ENCODE data around the gene GOLGA6L2. TPM values are rescaled to one million over a fixed set of nuclear protein-coding genes. Genes with fewer than 3 reads are reported as not detected.

The GOLGA6L2 gene
- total RNA-seq, 1 experiment from 2014 or later, result not detected

DNA sequence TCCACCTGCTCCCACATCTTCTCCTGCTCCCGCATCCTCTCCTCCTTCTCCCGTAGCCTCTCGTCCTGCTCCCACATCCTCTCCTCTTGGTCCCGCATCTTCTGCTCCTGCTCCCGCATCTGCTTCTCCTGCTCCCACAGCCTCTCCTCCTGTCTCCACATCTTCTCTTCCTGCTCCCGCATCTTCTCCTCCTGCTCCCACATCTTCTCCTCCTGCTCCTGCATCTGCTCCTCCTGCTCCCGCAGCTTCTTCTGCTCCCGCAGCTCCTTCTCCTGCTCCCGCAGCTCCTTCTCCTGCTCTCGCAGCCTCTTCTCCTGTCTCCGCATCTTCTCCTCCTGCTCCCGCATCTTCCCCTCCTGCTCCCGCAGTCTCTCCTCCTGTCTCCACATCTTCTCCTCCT, 5.8 kb downstream of the GOLGA6L2 start:
- H2AK5ac ChIP-seq (ENCODE audit: insufficient read length, low read length), result no peak overlapping the region
- Mint-ChIP-seq H3K4me1 (0 out of 4 replicates have a peak, but pooled peaks cover 0 to 4% of the 10 kb centered on the region in 2 experiments), H3K27me3 (ENCODE audit: low read depth) (peaks cover 7% of the 10 kb centered on the region), H3K4me3 (no peak overlapping the region), H3K9me3 (peaks cover 25 to 56% of the 10 kb centered on the region in 2 experiments), H3K36me3 (ENCODE audit: insufficient read depth in 1 of 3, low read depth in 3 of 3) (peaks cover 4 to 7% (median 4%) of the 10 kb centered on the region in 3 experiments; a peak in 5 of 7 replicates), H3K27ac (no peak overlapping the region)
- TF ChIP-seq, protein P1, sequence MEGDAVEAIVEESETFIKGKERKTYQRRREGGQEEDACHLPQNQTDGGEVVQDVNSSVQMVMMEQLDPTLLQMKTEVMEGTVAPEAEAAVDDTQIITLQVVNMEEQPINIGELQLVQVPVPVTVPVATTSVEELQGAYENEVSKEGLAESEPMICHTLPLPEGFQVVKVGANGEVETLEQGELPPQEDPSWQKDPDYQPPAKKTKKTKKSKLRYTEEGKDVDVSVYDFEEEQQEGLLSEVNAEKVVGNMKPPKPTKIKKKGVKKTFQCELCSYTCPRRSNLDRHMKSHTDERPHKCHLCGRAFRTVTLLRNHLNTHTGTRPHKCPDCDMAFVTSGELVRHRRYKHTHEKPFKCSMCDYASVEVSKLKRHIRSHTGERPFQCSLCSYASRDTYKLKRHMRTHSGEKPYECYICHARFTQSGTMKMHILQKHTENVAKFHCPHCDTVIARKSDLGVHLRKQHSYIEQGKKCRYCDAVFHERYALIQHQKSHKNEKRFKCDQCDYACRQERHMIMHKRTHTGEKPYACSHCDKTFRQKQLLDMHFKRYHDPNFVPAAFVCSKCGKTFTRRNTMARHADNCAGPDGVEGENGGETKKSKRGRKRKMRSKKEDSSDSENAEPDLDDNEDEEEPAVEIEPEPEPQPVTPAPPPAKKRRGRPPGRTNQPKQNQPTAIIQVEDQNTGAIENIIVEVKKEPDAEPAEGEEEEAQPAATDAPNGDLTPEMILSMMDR (conservative IDR thresholded peaks at IDR 0.05), result no peak
- no peak overlapping the region for H2AFZ ChIP-seq (ENCODE audit: low read length)
- no peak overlapping the region for H3K27ac ChIP-seq (ENCODE audit: insufficient read length, low read depth, low read length)
- no peak overlapping the region for H4K8ac ChIP-seq (replicated peaks; ENCODE audit: insufficient read length, low read depth, low read length)
- no peak overlapping the region for H3K14ac ChIP-seq (ENCODE audit: insufficient read depth, low read length)
- H3K23ac ChIP-seq (ENCODE audit: insufficient read length, low read depth, low read length), result no peak overlapping the region
- no peak overlapping the region for H3T11ph ChIP-seq (ENCODE audit: low read length)
- H4K20me1 ChIP-seq (ENCODE audit: control insufficient read depth, insufficient read depth, insufficient read length), result no peaks in the 10 kb centered on the region
- peaks cover 23% of the 10 kb centered on the region for H3K9me3 ChIP-seq (ENCODE audit: control insufficient read depth, low read depth, low read length)
- no peak overlapping the region for H4K5ac ChIP-seq (ENCODE audit: insufficient read length, low read depth, low read length)
- H3K4me1 ChIP-seq (ENCODE audit: insufficient read depth, low read length), result no peaks in the 10 kb centered on the region
- no CpG with 5 or more reads among the region's 13 CpGs for WGBS (ENCODE audit: extremely low coverage, insufficient read length, low lambda C conversion rate)
- no peak overlapping the region for H2BK12ac ChIP-seq (ENCODE audit: insufficient read length, low read depth, low read length)
- no peak overlapping the region for H3K56ac ChIP-seq (ENCODE audit: insufficient read length, low read depth, low read length)
- no peak overlapping the region for H3K9ac ChIP-seq (ENCODE audit: extremely low read depth, insufficient read length, low read length)
- H3K18ac ChIP-seq (ENCODE audit: insufficient read length, low read depth, low read length), result no peak overlapping the region
- no peak overlapping the region for H2BK5ac ChIP-seq (ENCODE audit: insufficient read length, low read length)
- H4K91ac ChIP-seq (ENCODE audit: insufficient read length, low read depth, low read length), result no peak overlapping the region
- no peaks in the 10 kb centered on the region for H3K79me2 ChIP-seq (ENCODE audit: insufficient read depth, low read length)
- H3K79me1 ChIP-seq (ENCODE audit: insufficient read depth, low read depth, low read length, poor library complexity, severe bottlenecking), result no peaks in the 10 kb centered on the region
- no peak overlapping the region for H3K4me2 ChIP-seq (ENCODE audit: insufficient read depth, insufficient read length, low read length)
- no peaks in the 10 kb centered on the region for H3K27me3 ChIP-seq (ENCODE audit: insufficient read depth, low read length)
- no peak for DNase-seq
- H3K23me2 ChIP-seq (ENCODE audit: insufficient read length, low read depth, low read length, poor library complexity, severe bottlenecking), result no peaks in the 10 kb centered on the region
- no peak overlapping the region for H2BK15ac ChIP-seq (ENCODE audit: low read depth, low read length)
- no peak overlapping the region for H3K4ac ChIP-seq (ENCODE audit: low read depth, low read length)
- no peak overlapping the region for H2BK120ac ChIP-seq (ENCODE audit: low read depth, low read length, poor library complexity, severe bottlenecking)
- H2BK20ac ChIP-seq (ENCODE audit: low read depth, low read length, poor library complexity, severe bottlenecking), result no peak overlapping the region

Data from H9 (cell line).